H1 (cell line): ENCODE data around the gene SLC39A8. TPM values are rescaled to one million over a fixed set of nuclear protein-coding genes. Genes with fewer than 3 reads are reported as not detected.

ENCODE experiments used
- KDM4A ChIP-seq: IDR thresholded peaks from one replicate; pipeline ENCODE4 v1.7.1; 2012; ENCODE audit warnings: low read depth, mild to moderate bottlenecking, moderate library complexity, low read length, inconsistent platforms; ENCODE audit not compliant: severe bottlenecking
- SAP30 ChIP-seq: fragments of 300-600 bp; sonication (generic); IDR thresholded peaks from 2 replicates; pipeline ENCODE4 v1.7.1; 2012; ENCODE audit warnings: low read length, moderate library complexity, mild to moderate bottlenecking, inconsistent platforms; ENCODE audit not compliant: insufficient read depth, insufficient replicate concordance
- polyA plus RNA-seq, 7 experiments: library from polyadenylated mRNA; depleted of rRNA in 3 of 7; stranded (reverse) in 5 of 7; unstranded in 2 of 7; fragments of >200 nt in 5 of 7; fragments of 200-250 nt in 2 of 7; gene quantifications; 1 replicate in 5 of 7; 2 replicates in 1 of 7; 4 replicates in 1 of 7; pipeline versions ENCODE4 v1.2.1 to v1.2.3, GENCODE V29; 2011 to 2013; ENCODE audit warnings: missing spikeins in 2 of 7, mixed read lengths in 2 of 7
- total RNA-seq: library from RNA; stranded (reverse); fragmentation: NEBNext Ultra II Directional; extraction: Animal tissue kit (Norgen Biotek cat#: 25700); gene quantifications from 2 replicates; pipeline ENCODE4 v1.2.1, GENCODE V29; 2021

Gene SLC39A8
- total and polyA plus RNA-seq, 2 of the 8 experiments (the other 6 are each of a cell fraction or from before 2014, with no cell fraction given) = 6.4 to 38.7 TPM

GRCh38 chr4:102247041-102247440, 98.2 kb downstream of the SLC39A8 start (continued):
- TF ChIP-seq KDM4A (no peak), SAP30 (no peak)
